ENCODE measurements around the gene SRXN1. TPM values are rescaled to one million over a fixed set of nuclear protein-coding genes. Genes with fewer than 3 reads are reported as not detected.
A peak's percentile ranks its signal among the peaks of the same experiment; 100 is the strongest.

Gene SRXN1
- 83.3 and 94.1 TPM in 2 replicates for total RNA-seq (2014; rRNA removed; shearing (Covaris generic))
- 57.8 and 58.6 TPM in 2 replicates for polyA plus RNA-seq (2016; fragmentation: Nextera tagmentation; extraction: Ambion mirVana)

GRCh38 chr20:653110-653589, at the start of gene SRXN1:
TSS of gene SRXN1 (minus strand) at chr20:653200. CDS start at chr20:653185, 15 bp downstream.
- Histone ChIP-seq H3K9me3 (ENCODE audit: low read depth) (no peaks in the 10 kb centered on the region), H3F3A (ENCODE audit: insufficient read depth) (peaks cover 11% of the 10 kb centered on the region), H3K36me3 (ENCODE audit: low read depth) (peaks cover 3% of the 10 kb centered on the region; the same call in 1 of the 2 replicates), H3K27me3 (replicated peaks; ENCODE audit: insufficient read depth) (no peaks in the 10 kb centered on the region), H3K27ac (peak within 1 kb of the TSS; percentile 58), H3K9ac (peak within 1 kb of the TSS; percentile 91), H3K79me2 (ENCODE audit: insufficient read depth) (peaks cover 34% of the 10 kb centered on the region), H4K20me1 (ENCODE audit: insufficient read depth) (0 out of 2 replicates have a peak, but pooled peaks cover 1% of the 10 kb centered on the region), H3K4me3 (peak within 1 kb of the TSS; percentile 85), H3K9me2 (ENCODE audit: insufficient read depth) (no peaks in the 10 kb centered on the region), H3K4me2 (ENCODE audit: unreplicated experiment) (peak within 1 kb of the TSS; percentile 83), H3K4me1 (ENCODE audit: insufficient read depth) (peaks cover 18% of the 10 kb centered on the region), H2AFZ (peak within 1 kb of the TSS; percentile 59)
- 1 to 2% methylated on average over 25 to 40 of the region's 74 CpGs for WGBS, 2 experiments (ENCODE audit: low coverage in 1 of 2, low lambda C conversion rate in 2 of 2, missing lambda C conversion rate in 2 of 2)
- DNase-seq = peak; percentile 99
- no peak for TF ChIP-seq EZH2 (IDR thresholded peaks at IDR 0.05; ENCODE audit: insufficient read depth, poor library complexity, severe bottlenecking)
- TF ChIP-seq EZH2phosphoT487 (IDR thresholded peaks at IDR 0.05; ENCODE audit: insufficient read depth, low read depth) = no peak
- in situ Hi-C loops (cut with MboI) = no loop called here

GRCh38 chr20:701401-702129, 48.6 kb upstream of the SRXN1 start:
- no peaks in the 10 kb centered on the region for H4K20me1 ChIP-seq (ENCODE audit: insufficient read depth)
- H3K9ac ChIP-seq = no peak overlapping the region
- H3K9me2 ChIP-seq (ENCODE audit: insufficient read depth) = no peaks in the 10 kb centered on the region
- 26 to 35% methylated on average over 6 of the region's 6 CpGs for WGBS, 2 experiments (ENCODE audit: low coverage in 1 of 2, low lambda C conversion rate in 2 of 2, missing lambda C conversion rate in 2 of 2)
- no peaks in the 10 kb centered on the region for H3K9me3 ChIP-seq (ENCODE audit: low read depth)
- no peaks in the 10 kb centered on the region for H3K79me2 ChIP-seq (ENCODE audit: insufficient read depth)
- H3K27me3 ChIP-seq (replicated peaks; ENCODE audit: insufficient read depth) = peaks cover 21% of the 10 kb centered on the region; the same call in 1 of the 2 replicates
- H3K27ac ChIP-seq = no peak overlapping the region
- no peak for TF ChIP-seq EZH2 (IDR thresholded peaks at IDR 0.05; ENCODE audit: insufficient read depth, poor library complexity, severe bottlenecking)
- no peak for TF ChIP-seq EZH2phosphoT487 (IDR thresholded peaks at IDR 0.05; ENCODE audit: insufficient read depth, low read depth)
- H3K4me2 ChIP-seq (ENCODE audit: unreplicated experiment) = no peak overlapping the region
- no peak overlapping the region for H2AFZ ChIP-seq
- in situ Hi-C loops (cut with MboI) = no loop called here
- no peaks in the 10 kb centered on the region for H3K4me1 ChIP-seq (ENCODE audit: insufficient read depth)
- no peaks in the 10 kb centered on the region for H3F3A ChIP-seq (ENCODE audit: insufficient read depth)
- no peak overlapping the region for H3K4me3 ChIP-seq
- DNase-seq = no peak
- H3K36me3 ChIP-seq (ENCODE audit: low read depth) = no peaks in the 10 kb centered on the region

- Histone ChIP-seq H3K4me2 (ENCODE audit: unreplicated experiment) (no peak overlapping the region), H3K36me3 (ENCODE audit: low read depth) (no peaks in the 10 kb centered on the region), H3K4me1 (ENCODE audit: insufficient read depth) (no peaks in the 10 kb centered on the region), H4K20me1 (ENCODE audit: insufficient read depth) (no peaks in the 10 kb centered on the region), H2AFZ (no peak overlapping the region), H3K79me2 (ENCODE audit: insufficient read depth) (no peaks in the 10 kb centered on the region), H3K27me3 (replicated peaks; ENCODE audit: insufficient read depth) (peaks cover 21% of the 10 kb centered on the region; the same call in 1 of the 2 replicates), H3K4me3 (no peak overlapping the region), H3F3A (ENCODE audit: insufficient read depth) (no peaks in the 10 kb centered on the region), H3K9me3 (ENCODE audit: low read depth) (no peaks in the 10 kb centered on the region), H3K9me2 (ENCODE audit: insufficient read depth) (no peaks in the 10 kb centered on the region), H3K9ac (no peak overlapping the region), H3K27ac (no peak overlapping the region)
- TF ChIP-seq EZH2 (IDR thresholded peaks at IDR 0.05; ENCODE audit: insufficient read depth, poor library complexity, severe bottlenecking) (no peak), EZH2phosphoT487 (IDR thresholded peaks at IDR 0.05; ENCODE audit: insufficient read depth, low read depth) (no peak)
- in situ Hi-C loops (cut with MboI) = no loop called here
- no peak for DNase-seq
- WGBS, 2 experiments (ENCODE audit: low coverage in 1 of 2, low lambda C conversion rate in 2 of 2, missing lambda C conversion rate in 2 of 2) = 30 to 32% methylated on average over 9 to 10 of the region's 10 CpGs
Measured at GRCh38 chr20:699811-700338, 46.9 kb upstream of the SRXN1 start.

- H3K27me3 ChIP-seq (replicated peaks; ENCODE audit: insufficient read depth) = peaks cover 21% of the 10 kb centered on the region; the same call in 1 of the 2 replicates
Measured at GRCh38 chr20:699342-699741, 46.3 kb upstream of the SRXN1 start.

More at GRCh38 chr20:699342-699741, 46.3 kb upstream of the SRXN1 start:
- no peaks in the 10 kb centered on the region for H3K9me3 ChIP-seq (ENCODE audit: low read depth)
- H3K9ac ChIP-seq = no peak overlapping the region
- H3K27ac ChIP-seq = no peak overlapping the region
- no peak overlapping the region for H3K4me3 ChIP-seq
- H4K20me1 ChIP-seq (ENCODE audit: insufficient read depth) = no peaks in the 10 kb centered on the region
- no peak overlapping the region for H3K4me2 ChIP-seq (ENCODE audit: unreplicated experiment)
- in situ Hi-C loops (cut with MboI) = no loop called here
- WGBS, 2 experiments (ENCODE audit: low coverage in 1 of 2, low lambda C conversion rate in 2 of 2, missing lambda C conversion rate in 2 of 2) = 27 to 32% methylated on average over 6 of the region's 6 CpGs
- no peaks in the 10 kb centered on the region for H3K36me3 ChIP-seq (ENCODE audit: low read depth)
- H3K79me2 ChIP-seq (ENCODE audit: insufficient read depth) = no peaks in the 10 kb centered on the region
- H3K4me1 ChIP-seq (ENCODE audit: insufficient read depth) = no peaks in the 10 kb centered on the region
- no peaks in the 10 kb centered on the region for H3F3A ChIP-seq (ENCODE audit: insufficient read depth)
- H3K9me2 ChIP-seq (ENCODE audit: insufficient read depth) = no peaks in the 10 kb centered on the region
- DNase-seq = no peak
- H2AFZ ChIP-seq = no peak overlapping the region
- TF ChIP-seq EZH2phosphoT487 (IDR thresholded peaks at IDR 0.05; ENCODE audit: insufficient read depth, low read depth) = no peak
- no peak for TF ChIP-seq EZH2 (IDR thresholded peaks at IDR 0.05; ENCODE audit: insufficient read depth, poor library complexity, severe bottlenecking)
